GM18520 (cell line): Measurements from ENCODE around the gene CABP7.

Source experiments
- ATAC-seq: cut with Tn5 transposase; IDR thresholded peaks from one replicate; pipeline ENCODE4 v1.9.1; 2021; ENCODE audit not compliant: unreplicated experiment

The CABP7 gene

DNA sequence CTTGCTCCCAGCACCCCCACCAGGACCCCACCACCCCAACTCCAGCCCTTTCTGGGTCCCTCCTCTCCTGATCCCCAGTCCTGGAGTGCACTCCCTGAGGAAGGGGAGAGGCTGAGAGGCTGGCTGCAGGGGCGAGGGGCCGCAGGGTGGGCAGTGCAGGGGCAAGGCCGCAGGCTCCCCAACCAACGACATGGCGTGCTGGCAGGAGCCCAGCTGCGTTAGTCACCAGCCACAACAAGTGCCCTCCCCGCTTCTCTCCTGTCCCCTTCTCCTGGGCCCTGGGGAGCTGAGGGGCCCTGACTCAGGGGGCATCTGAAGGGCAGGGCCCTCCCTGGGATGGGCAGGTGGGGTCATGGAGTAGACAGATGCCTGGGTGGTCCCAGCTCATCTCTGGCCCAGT lies 2.3 kb downstream of the CABP7 start:
- no peak for ATAC-seq

DNA sequence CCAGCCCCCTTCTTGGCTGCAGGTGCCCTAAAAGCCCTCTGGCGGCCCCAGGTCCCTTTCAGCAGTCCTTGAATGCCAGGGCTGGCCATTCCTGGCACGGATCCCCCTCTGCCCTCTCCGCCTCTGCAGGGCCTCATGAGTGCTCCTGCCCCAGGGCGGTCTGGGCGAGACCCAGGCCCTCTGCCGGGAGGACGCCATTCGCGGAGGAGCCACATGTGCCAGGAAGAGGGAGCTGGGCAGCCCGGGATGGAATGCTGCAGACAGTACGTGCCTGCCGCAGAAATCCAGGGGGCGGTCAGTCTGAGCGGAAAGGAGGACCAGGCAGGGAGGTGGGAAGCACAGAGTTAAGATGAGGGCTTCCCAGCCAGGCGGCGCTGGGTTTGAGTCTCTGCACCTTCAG lies 2.8 kb downstream of the CABP7 start:
- ATAC-seq, result no peak

DNA sequence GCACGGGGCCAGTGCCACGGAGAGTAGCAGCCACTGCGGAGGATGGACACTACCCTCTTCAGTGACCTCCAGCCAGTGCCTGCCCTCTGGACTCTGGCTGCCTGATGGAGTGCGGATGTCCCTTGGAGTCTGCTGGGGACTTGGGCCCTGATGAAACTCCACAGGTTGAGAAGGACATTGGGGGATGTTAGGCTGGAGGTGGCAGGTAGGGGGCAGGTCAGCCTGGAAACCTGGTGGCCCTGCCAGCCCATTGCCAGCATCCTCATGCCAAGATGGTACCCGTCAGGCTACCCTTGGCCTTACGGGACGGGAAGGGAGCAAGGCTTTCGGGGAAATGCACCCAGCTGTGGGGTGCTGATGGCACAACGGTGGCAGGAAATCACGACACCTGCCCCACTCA lies 4.0 kb downstream of the CABP7 start:
- no peak for ATAC-seq

DNA sequence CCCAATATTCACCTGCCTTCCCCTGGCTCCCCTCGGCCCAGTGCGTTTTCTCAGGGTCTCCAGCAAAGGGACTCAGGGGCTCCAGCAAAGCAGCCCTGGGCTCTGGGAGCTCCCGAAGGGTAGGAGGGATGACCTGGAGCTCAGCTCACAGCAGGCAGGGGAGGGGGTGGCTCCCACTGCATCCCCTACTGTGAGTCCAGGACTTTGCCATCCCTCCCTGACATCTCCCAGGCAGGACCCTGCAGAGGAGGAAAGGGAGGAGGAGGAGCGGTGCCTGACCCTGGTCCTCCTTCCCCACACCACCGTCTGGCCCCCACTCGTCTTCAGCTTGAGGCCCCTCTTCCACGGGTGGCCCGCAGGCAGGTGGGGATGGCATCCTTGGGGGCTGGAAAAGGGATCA lies 5.0 kb downstream of the CABP7 start:
- ATAC-seq, result no peak

DNA sequence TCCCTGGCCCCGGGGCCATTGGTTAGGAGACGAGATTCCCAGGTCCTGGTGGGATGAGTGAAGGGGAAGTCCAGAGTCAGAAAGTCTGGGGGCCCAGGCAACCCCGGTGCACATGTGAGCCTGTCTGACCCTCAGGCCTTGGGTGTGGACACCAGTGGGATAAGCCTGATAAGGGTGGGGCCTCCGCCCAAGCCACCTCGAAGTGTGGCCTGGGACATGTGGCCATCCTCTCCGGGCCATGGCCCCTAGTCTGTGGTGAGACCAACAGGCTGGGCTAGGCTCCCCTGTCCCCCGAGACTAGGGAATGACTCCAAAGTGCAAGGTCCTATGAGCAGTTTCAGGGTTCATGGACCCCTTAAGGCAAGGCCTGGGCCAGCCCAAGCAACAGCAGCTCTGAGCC lies 6.3 kb downstream of the CABP7 start:
- ATAC-seq, result no peak

DNA sequence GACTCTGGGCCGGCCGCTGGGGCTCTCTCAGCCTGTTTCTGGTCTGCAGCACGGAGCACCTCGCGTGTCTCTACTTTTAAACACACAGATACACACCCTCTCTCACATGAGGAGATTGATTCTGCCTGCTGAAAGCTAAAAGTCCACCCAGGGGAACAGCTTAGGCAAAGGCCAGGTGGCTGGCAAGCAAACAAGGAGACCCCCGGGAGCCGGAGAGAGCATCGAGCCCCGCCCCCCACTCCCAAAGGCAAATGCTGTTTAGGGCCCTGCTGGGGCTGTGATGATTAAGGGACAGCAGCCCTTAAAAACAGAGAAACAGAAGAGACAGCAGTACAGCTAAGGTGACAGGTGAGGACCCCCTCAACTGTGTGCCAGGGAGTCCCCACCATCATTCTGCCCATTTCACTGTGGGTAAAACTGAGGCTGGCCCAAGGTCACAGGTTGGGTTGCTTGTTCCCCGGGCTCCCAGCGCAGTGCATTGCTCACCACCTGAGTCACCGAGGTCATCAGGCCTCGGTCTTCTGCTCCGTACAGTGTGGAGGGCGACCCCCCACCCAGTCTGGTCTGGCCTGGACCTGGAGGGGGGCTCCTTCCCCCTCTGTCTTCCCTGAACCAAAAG lies 6.8 kb downstream of the CABP7 start:
- ATAC-seq, result no peak

DNA sequence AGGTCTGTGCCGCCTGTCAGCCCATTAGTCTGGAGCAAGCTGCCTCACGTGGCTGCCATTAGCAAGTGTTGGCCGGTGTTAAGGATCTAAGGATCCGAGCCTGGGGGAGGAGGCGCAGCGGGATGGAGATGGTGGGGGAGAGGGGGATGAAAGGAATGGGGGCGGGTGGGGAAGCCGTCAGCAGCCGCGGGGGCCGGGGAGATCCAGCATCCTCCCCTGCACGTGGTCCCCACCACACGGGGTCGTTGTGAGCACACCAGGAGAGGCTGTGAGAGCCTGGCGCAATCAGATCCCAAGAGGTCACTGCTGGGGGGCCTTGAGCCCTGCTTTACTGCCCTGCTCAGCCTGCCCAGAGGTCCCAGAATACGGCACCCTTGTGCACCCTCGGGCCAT lies 7.3 kb downstream of the CABP7 start:
- ATAC-seq, result no peak

DNA sequence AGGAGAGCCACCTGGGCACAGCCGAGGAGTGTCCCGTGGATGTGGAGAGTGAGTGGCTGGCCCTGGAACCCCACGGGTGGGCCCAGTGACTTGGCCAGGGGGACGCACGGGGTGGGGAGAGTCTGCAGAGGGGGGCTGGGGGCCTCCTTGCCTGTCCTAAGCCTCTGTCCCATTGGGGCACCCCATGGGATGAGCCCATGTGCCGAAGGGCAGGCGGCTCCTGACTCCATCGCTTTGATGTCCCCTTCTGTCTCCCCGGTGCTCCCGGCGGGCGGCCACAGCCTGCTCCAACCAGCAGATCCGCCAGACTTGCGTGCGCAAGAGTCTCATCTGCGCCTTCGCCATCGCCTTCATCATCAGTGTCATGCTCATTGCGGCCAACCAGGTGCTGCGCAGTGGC lies 9.4 kb downstream of the CABP7 start:
- ATAC-seq, result no peak

DNA sequence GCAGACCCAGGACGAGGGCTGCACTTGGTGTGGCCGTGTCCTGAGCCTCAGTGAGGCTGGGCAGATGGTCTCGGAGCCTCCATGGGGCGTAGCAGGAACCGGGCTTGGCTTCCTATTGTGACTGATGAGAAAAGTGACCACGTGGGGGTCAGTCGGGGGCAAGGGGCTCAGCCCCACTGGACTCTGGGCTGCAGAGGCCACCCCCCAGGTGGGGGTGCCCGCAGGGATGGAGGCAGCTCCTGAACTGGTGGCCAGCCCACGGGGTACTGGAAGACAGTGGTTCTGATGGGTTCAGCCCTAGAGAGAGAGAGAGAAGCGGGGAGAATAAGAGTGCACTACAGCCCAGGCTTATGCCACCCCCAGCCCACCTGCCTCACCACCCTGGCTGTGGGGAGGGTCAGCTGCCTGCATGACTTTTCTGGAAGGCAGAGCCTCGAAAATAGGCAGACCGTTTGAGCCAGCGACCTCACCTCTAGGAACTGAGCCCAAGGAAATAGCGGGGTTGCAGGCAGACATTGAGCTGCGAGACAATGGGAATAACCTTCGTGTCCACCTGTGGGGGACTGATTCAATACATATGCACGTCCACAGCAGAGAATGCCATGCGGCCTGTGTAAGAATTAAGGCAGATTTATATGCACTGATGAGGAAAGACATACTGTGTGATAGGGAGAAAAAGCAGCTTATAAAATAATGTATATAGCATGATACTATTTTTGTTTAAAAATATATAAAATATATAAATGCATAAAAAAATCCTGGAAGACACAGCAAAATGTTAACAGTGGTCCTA lies 11.5 kb downstream of the CABP7 start:
- ATAC-seq, result no peak

DNA sequence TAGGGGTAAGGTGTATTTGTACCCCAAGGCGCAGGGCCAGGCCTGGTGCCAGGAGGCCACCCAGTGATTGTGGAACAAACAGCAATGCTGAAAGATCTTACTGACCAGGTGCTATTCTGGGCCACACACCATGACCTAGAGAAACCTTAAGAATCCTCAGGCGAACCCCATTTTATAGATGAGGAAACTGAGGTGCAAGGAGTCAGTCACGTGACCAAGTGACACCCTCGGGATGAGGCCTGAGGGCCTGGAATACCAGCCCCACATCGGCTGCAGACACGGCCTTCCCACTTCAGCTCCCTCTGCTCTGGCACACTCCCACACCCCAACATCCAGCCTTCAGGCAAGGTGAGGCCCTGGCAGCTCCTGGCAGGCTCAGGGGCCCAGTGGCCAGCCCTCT lies 13.1 kb downstream of the CABP7 start:
- no peak for ATAC-seq

DNA sequence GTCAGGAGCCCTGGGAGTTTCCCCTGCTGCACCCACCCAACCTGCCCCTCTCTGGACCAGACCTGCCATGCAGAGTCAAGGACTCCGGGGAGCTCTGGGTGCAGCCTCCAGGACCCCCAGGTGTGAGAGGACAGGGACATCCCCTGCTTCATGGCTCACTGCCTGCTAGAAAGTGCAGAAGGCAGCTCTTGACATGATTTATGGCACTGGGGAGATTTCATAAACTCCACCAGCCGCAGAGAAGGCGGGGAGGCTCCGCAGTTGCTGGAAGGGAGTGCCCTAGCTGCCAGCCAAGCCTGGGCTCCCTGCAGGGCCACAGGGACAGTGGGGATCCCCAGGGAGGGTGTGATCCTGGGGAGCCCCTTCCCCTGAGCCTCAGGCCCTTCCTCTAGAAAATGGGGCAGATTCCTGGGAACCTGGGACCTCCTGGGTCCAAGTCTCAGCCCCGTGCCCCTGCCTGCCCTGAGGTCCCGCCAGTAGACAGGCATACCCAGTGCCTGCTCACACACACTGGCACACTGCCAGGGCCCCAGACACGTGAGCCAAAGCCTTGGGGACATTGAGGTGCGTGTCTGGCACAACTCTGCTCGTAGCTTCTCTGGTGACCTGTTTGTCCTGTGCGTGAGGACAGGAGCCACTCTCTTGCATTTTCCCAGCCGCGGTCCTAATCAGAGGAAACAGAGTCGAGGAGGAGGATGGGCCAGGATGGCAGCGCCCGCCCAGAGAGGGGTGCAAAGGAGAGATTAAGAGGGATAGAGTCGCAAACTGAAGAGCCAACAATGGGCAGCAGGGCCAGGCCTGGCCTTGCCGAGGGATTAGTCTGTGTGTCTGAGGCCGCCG lies 13.8 kb downstream of the CABP7 start:
- no peak for ATAC-seq

DNA sequence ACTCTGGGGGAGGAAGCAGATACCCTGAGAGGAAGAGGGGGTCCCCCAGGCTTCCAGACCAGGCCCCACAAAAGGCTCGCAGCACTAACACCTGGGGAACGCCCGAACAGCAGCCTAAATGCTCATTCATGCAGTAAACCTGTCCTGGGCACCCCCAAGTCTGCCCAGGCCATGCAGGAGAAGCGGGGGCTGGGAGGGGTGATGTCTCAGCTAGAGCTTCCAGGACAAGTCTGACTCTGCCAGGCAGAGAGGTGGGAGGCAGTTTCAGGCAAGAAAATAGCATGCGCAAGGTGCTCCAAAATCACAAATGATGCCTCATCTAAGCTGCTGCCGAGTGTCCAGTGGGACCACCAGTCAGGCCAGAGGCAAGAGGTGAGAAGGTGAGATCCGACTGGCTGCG lies 14.6 kb downstream of the CABP7 start:
- no peak for ATAC-seq

DNA sequence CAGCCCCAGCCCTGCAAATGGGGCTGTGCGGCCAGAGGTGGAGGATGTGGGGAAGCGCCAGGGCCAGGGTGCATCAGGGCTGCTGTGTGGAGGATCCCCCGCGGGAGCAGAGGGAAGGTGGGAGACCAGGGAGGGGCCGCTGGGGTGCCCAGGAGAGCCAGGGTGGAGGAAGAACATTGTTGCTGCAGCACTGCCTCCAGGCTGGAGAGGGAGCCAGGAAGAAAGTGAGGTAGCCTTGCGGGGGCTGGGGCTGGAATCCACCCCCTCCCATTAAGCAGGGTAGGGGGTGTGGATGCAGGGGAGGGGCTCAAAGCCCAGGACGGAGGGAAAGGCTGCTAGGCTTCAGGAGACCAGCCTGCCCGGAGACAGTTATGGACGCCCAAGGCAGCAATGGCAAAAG lies 15.0 kb downstream of the CABP7 start:
- ATAC-seq, result no peak

DNA sequence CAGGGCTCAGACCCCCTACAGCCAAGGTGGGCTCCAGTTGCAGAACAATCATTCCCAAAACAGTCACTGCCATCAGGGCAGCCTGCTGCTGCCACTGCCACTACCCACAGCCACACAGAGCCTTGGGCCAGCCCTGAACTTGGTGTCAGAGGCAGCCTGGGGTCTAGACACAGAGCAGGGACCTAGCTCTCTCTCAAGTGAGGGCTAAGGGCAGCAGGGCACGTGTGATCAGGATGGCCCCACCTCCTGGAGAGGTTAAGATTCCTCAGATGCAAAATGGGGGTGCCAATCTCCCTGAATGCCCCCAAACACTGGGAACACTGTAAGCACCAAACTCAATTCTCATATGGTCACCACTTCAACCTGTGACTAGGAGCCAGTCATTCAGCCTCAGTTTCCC lies 15.6 kb downstream of the CABP7 start:
- ATAC-seq, result no peak

DNA sequence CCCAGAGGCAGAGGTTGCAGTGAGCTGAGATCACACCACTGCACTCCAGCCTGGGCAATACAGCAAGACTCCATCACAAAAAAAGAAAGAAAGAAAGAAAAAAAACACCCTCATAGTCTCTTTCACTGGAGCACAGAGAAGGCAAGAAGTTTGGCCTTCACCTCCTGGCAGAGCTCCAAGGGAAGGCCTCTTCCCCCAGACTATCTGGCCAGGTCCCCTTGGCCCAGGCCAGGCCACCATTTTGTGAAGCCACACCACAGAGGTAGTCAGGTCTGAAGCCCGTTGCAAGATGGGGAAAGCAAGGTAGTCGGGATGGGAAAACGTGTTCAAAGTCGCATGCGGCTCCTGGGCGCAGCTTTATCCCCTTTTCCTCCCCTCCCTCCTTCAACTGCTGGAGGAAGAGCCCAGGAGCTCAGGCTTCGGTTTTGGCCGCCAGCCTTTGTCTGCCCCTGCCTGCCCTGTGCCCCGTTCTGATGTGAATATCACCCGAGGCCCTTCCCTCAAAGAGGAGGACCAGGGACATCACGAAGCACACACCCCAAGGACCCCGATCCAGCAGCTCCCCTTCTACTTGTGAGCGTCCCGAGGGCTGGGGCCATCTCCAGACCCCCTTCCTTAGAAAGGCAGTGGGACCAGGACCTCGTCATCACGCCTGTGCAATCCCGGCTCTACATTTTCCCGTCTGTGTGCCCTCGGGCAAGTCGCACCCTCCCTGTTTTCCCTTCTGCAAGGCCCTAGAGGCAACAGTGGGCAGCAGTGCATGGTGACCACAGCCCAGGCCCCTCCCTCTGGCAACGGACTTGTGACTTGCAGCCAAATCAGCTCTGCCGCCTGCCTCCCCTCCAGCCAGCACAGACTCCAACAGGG lies 17.7 kb downstream of the CABP7 start:
- ATAC-seq, result no peak

DNA sequence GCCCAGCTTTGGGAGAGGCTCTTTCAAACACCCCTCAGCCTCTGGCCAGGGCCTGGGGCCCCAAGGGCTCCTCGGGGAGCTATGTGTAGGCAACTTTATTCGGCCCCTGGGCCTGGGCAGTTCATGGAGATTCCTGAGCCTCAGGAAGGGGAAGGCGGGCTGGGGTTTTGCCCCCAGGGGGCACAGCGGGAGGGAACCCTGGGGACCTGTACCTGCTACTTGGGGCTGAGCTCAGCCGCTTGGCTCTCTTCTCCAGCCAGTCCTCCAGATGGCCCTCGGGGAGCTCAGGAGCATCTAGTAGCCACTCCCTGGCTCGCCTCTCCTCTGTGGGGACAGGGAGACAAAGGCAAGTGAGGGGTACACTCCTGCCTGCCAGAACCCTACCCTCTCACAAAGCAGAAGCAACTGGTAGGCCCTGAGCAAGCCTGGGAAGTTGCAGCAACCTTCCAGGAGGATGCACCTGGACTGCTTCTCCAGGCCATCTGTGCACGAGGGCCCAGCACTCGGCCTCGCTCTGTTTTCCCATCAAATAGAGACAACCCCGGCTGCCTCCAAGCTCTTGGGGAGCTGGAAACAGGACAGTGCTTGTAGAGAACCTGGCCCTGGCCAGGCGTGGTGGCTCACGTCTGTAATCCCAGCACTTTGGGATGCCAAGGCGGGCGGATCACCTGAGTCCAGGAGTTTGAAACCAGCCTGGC lies 18.5 kb downstream of the CABP7 start:
- ATAC-seq, result no peak

DNA sequence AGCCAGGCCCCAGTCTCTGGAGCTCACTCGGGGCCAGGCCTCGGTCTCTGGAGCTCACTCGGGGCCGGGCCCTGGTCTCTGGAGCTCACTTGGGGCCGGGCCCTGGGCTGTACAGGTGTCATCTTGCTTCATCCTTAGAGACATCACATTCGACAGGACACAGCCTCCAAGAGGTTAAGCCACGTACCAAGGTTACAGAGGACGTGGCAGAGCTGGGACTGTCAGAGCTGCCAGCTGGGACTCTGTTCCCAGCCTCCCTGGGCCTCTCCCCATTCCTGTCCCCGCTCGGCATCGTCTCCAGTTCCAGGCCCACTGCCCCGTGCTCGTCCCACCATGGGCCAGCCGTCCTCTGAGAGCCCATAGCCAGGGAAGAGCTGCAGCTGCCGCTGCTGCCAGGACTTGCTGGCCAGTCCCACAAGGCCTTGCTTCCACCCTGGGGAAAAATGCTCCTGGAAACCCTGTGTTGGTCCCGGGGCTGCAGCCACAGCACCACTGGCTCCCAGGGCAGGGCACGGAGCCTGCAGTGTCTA lies 19.6 kb downstream of the CABP7 start:
- no peak for ATAC-seq

DNA sequence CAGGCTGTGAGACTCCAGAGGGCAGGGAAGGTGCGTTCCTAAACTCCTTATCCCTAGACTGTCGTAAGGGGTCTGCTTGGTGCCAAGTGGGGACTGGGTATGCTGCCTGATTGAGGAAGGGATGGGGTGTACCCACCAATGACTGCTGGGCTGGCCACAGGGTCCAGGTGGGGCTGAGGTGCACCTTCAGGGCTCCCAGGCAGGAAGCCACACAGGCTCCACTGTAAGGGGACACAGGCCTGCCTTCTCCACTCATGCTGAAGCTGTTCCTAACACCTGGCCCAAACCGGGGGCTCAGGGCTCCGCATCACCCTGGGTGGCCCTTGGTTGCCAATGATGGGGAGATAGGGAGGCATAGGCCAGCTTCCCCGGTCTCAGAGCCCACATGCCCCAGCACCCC lies 20.4 kb downstream of the CABP7 start:
- no peak for ATAC-seq

DNA sequence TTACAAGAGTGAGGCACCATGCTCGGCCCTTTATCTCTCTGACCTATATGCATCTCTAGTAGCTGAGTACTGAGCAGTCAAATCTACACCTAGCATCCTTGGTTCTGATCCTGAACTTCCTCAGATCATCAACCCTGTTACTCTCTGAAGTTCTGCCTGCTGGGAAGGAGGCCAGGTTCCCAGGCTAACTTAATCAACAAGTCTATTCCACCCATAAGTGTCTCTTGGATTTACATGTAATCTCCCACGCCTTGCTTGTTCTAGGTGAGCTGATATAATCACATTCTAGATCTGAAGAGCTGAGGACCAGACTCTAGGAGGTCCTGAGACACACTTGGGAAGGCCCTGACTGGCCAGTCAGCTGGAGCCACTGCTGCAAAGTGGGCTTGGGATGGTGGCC lies 22.1 kb downstream of the CABP7 start:
- no peak for ATAC-seq

DNA sequence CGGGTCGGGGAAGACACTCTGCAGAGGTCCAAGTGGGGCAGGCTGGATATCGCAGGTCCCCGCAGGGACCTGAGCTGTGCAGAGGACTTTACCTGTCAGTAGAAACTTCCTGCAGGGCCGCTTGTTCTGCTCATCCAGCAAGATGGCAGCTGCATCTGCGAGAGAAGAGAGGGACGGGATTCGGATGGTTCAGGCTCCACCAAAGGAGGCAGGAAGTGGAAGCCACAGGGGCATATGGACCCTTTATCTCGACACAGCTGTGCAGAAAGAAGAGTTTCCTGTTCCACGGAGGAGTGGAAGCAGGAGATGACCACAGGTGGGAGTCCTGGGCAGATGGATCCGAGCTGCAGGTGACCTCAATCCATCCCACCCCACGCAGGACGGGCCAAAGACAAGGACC lies 22.5 kb downstream of the CABP7 start:
- ATAC-seq, result no peak
